Keratinocyte (primary cell): ENCODE data around the gene AGAP1. TPM values are rescaled to one million over a fixed set of nuclear protein-coding genes. Genes with fewer than 3 reads are reported as not detected.

ENCODE experiments used
- DNase-seq: peaks from one replicate; pipeline ENCODE4 v3.0.0-alpha.2; 2011; ENCODE audit warnings: low read depth, missing footprints, low spot score
- FAIRE-seq: peaks from 2 replicates; lab custom pipeline; 2011; peaks lifted over from hg19 to GRCh38; lab: Jason Lieb, UNC
- H2AFZ ChIP-seq: 2 replicates; pipeline ENCODE4 v1.6.0; 2012; ENCODE audit warnings: low read length, control low read depth, inconsistent platforms; ENCODE audit not compliant: control insufficient read depth
- H3K27ac ChIP-seq: 2 replicates; pipeline ENCODE4 v1.5.1; 2011; ENCODE audit warnings: low read length; ENCODE audit not compliant: control insufficient read depth, insufficient read depth
- H3K27me3 ChIP-seq: 3 replicates; pipeline ENCODE4 v1.6.0; 2011; ENCODE audit warnings: low read length; ENCODE audit not compliant: control insufficient read depth, insufficient read depth; ENCODE audit errors: extremely low read depth
- H3K36me3 ChIP-seq, 2 experiments: 2 replicates in 1 of 2; 3 replicates in 1 of 2; pipeline ENCODE4 v1.5.1; 2011; ENCODE audit warnings: low read length in 2 of 2, mild to moderate bottlenecking in 1 of 2; ENCODE audit not compliant: control insufficient read depth in 2 of 2, insufficient read depth in 2 of 2; ENCODE audit errors: extremely low read depth in 1 of 2
- H3K4me1 ChIP-seq: 3 replicates; pipeline ENCODE4 v1.5.1; 2011; ENCODE audit warnings: low read length; ENCODE audit not compliant: control insufficient read depth, insufficient read depth; ENCODE audit errors: extremely low read depth
- H3K4me2 ChIP-seq: 3 replicates; pipeline ENCODE4 v1.6.0; 2011; ENCODE audit warnings: low read depth, low read length; ENCODE audit not compliant: control insufficient read depth, insufficient read depth; ENCODE audit errors: extremely low read depth
- H3K4me3 ChIP-seq, 3 experiments: fragments of 200-600 bp in 1 of 3; sonication (generic) in 1 of 3; 2 replicates in 2 of 3; 3 replicates in 1 of 3; pipeline ENCODE4 v1.5.1; 2011 to 2016; ENCODE audit warnings: low read length in 3 of 3, mild to moderate bottlenecking in 3 of 3, control low read depth in 2 of 3, inconsistent platforms in 1 of 3, low read depth in 1 of 3, mixed read lengths in 1 of 3, mixed run types in 1 of 3, moderate library complexity in 1 of 3; ENCODE audit not compliant: control insufficient read depth in 2 of 3, insufficient read depth in 2 of 3; ENCODE audit errors: extremely low read depth in 1 of 3
- H3K79me2 ChIP-seq: 2 replicates; pipeline ENCODE4 v1.6.0; 2012; ENCODE audit warnings: low read length; ENCODE audit not compliant: control insufficient read depth, insufficient read depth
- H3K9ac ChIP-seq: 3 replicates; pipeline ENCODE4 v1.6.0; 2011; ENCODE audit warnings: low read length; ENCODE audit not compliant: control insufficient read depth, insufficient read depth; ENCODE audit errors: extremely low read depth
- H3K9me1 ChIP-seq: 3 replicates; pipeline ENCODE4 v1.6.0; 2011; ENCODE audit warnings: low read length; ENCODE audit not compliant: control insufficient read depth, insufficient read depth; ENCODE audit errors: extremely low read depth
- H3K9me3 ChIP-seq: 2 replicates; pipeline ENCODE4 v1.5.1; 2012; ENCODE audit warnings: low read depth, low read length; ENCODE audit not compliant: control insufficient read depth
- H4K20me1 ChIP-seq: 3 replicates; pipeline ENCODE4 v1.6.0; 2011; ENCODE audit warnings: low read length; ENCODE audit not compliant: control insufficient read depth, insufficient read depth; ENCODE audit errors: extremely low read depth
- CTCF ChIP-seq, 3 experiments: IDR thresholded peaks in 1 of 3; conservative IDR thresholded peaks in 1 of 3; optimal IDR thresholded peaks in 1 of 3; 2 replicates in 2 of 3; 3 replicates in 1 of 3; pipeline versions ENCODE3 to v1.5.1; 2011; ENCODE audit warnings: low read length in 3 of 3, mild to moderate bottlenecking in 3 of 3, moderate library complexity in 2 of 3, control low read depth in 1 of 3, inconsistent platforms in 1 of 3; ENCODE audit not compliant: insufficient read depth in 2 of 3; ENCODE audit errors: extremely low read depth in 1 of 3
- EZH2 ChIP-seq: IDR thresholded peaks from one replicate; pipeline ENCODE4 v1.6.1; 2012; ENCODE audit warnings: inconsistent platforms, mild to moderate bottlenecking, low read length, moderate library complexity
- dilution Hi-C: fragments of 300-500 bp; cut with MboI; formaldehyde crosslinking; loops from one replicate; pipeline ENCODE4 v1.7.0; 2020; ENCODE audit warnings: low sequenced_read_pairs; ENCODE audit not compliant: extremely low pct_ligation_motif_present
- polyA plus RNA-seq, 5 experiments: library from polyadenylated mRNA; depleted of rRNA in 3 of 5; stranded (reverse) in 3 of 5; stranded (forward) in 1 of 5; unstranded in 1 of 5; fragments of >200 nt; gene quantifications; 1 replicate in 1 of 5; 2 replicates in 3 of 5; 3 replicates in 1 of 5; pipeline versions ENCODE4 v1.2.1 to v1.2.3, GENCODE V29; 2011 to 2012; ENCODE audit warnings: missing spikeins in 2 of 5, low read depth in 1 of 5, low replicate concordance in 1 of 5

Gene AGAP1
- polyA plus RNA-seq, 1 donor (not counting 4 experiments of a cell fraction or from before 2014, with no cell fraction given), result 12.6 TPM

- H3K4me3 ChIP-seq, result no peak overlapping the region
- DNase-seq (no peak), FAIRE-seq (no peak)
- H3K36me3 ChIP-seq, result peaks cover 3 to 4% of the 10 kb centered on the region in 2 experiments
- H3K4me1 ChIP-seq, result peaks cover 15% of the 10 kb centered on the region
- no peaks in the 10 kb centered on the region for H3K9me3 ChIP-seq
- no peak overlapping the region for H3K4me2 ChIP-seq
- H3K9ac ChIP-seq, result no peak overlapping the region
- H3K27me3 ChIP-seq, result no peaks in the 10 kb centered on the region
- dilution Hi-C loops, result no loop called here
- H3K79me2 ChIP-seq, result no peaks in the 10 kb centered on the region
- no peaks in the 10 kb centered on the region for H4K20me1 ChIP-seq
- H3K9me1 ChIP-seq, result no peaks in the 10 kb centered on the region
- H3K27ac ChIP-seq, result no peak overlapping the region
- TF ChIP-seq EZH2 (no peak), CTCF (optimal IDR thresholded peaks at IDR 0.05 in 1 of 3, IDR thresholded peaks at IDR 0.05 in 1 of 3, conservative IDR thresholded peaks at IDR 0.05 in 1 of 3; ENCODE audit: extremely low read depth in 1 of 3, insufficient read depth in 2 of 3, low read length in 3 of 3) (no peak)
- H2AFZ ChIP-seq, result no peak overlapping the region
These were observed 259.0 kb downstream of the AGAP1 start for GRCh38 chr2:235752846-235753245.

- no peaks in the 10 kb centered on the region for H3K27me3 ChIP-seq
- peaks cover 3 to 4% of the 10 kb centered on the region in 2 experiments for H3K36me3 ChIP-seq
- DNase-seq, result no peak
- no peak overlapping the region for H3K9ac ChIP-seq
- no peak for TF ChIP-seq EZH2
- TF ChIP-seq CTCF (optimal IDR thresholded peaks at IDR 0.05 in 1 of 3, IDR thresholded peaks at IDR 0.05 in 1 of 3, conservative IDR thresholded peaks at IDR 0.05 in 1 of 3; ENCODE audit: extremely low read depth in 1 of 3, insufficient read depth in 2 of 3, low read length in 3 of 3), result no peak
- no peaks in the 10 kb centered on the region for H3K4me1 ChIP-seq
- no peak overlapping the region for H3K4me3 ChIP-seq
- H3K9me3 ChIP-seq, result no peaks in the 10 kb centered on the region
- no peaks in the 10 kb centered on the region for H3K79me2 ChIP-seq
- no peak for FAIRE-seq
- dilution Hi-C loops, result no loop called here
- H3K4me2 ChIP-seq, result no peak overlapping the region
- no peak overlapping the region for H3K27ac ChIP-seq
- H2AFZ ChIP-seq, result no peak overlapping the region
- no peaks in the 10 kb centered on the region for H4K20me1 ChIP-seq
- no peaks in the 10 kb centered on the region for H3K9me1 ChIP-seq
These were observed 260.7 kb downstream of the AGAP1 start for GRCh38 chr2:235754357-235755207.
